ENCODE data around the gene DNASE1L1.

Gene DNASE1L1

DNA sequence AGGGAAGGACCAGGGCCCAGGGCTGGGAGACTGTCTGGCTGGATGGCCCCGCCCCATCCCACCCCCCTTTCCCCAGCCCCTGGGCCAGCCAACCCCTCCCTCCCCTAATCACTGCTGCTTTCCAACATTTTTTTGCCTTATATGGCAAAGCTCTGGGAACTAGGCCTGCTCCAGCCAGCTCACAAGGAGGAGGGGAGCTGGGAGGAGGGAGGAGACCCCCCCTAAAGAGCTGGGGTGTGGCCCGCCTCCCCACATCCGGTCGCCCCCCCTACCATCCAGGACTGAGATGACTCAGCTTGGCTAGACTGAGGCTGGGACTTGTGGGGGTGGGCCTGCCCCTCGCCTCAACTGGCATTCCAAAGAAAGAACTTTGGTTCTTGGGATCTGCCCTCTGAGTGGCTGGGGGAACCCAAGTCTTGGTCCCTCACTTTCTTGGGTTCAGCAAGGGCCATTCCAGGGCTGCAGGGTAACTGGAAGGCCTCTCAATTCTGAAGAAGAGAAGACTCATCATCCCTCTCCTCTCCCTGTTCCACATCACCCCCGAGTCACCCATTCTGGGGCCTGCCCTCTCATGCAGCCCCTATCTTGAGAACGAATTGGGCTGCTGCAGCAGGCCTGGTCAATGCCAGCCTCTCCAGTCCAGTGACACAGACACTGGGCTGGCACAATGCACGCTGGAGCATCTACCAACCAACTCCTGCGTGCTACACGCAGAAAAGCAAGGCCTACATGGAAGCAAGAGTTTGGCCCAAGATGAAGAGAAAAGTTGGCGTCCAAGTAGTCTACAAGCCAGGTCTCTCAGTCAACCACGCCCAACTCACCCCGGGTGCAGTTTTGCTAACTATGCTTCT is 39.4 kb downstream of the DNASE1L1 start:
- H3K4me1 ChIP-seq (ENCODE audit: insufficient read depth, low read length), result peaks cover 9% of the 10 kb centered on the region
- H3K4me3 ChIP-seq (ENCODE audit: low read length), result peak overlapping the region; percentile 100
- no peaks in the 10 kb centered on the region for H3K27me3 ChIP-seq (ENCODE audit: insufficient read depth, low read length)
- H2AFZ ChIP-seq (ENCODE audit: low read depth, low read length), result no peak overlapping the region
- H3K9me3 ChIP-seq (ENCODE audit: low read length), result no peaks in the 10 kb centered on the region
- peaks cover 37% of the 10 kb centered on the region for H3K36me3 ChIP-seq (ENCODE audit: insufficient read depth, low read length)

DNA sequence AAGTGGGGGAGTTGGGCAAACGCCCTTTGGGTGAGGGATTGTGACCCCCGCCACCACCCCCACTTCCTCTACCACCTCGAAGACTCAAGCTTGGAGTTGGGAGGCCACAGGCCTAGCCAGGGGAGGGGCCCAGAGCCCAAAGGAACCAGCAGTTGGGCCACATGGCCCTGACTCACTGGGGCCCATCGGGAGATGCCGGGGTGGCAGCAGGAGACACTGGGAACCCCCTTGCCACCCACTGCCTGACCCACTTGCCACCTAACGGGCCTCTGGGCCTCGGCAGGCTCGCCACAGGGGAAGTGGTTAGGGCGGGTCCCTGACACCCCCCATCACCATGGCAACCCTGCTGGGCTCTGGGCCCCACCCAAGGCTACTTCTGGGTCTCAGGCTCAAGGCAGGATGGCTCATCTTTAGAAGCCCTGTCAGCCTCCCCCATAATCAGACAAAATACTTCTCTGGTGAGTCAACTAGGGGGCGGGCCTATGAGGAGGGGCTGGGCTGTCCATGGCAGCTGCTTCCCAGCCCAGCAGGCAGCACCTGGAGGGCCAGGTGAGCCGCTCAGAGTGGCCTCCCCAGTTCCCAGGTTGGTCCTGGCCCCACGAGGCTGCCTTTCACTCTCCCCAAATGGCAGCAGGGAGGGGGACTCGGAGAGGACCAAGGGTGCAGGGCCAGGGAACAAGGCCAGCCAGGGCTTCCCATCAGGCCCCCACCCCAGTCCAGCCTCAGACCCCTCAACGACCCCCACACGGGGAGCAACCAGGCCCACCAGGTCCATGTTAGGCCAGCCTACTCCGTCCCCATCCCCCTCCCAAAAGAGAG is 40.2 kb downstream of the DNASE1L1 start:
- Histone ChIP-seq H3K9me3 (ENCODE audit: low read length) (no peaks in the 10 kb centered on the region), H3K36me3 (ENCODE audit: insufficient read depth, low read length) (peaks cover 44% of the 10 kb centered on the region), H2AFZ (ENCODE audit: low read depth, low read length) (no peak overlapping the region)

DNA sequence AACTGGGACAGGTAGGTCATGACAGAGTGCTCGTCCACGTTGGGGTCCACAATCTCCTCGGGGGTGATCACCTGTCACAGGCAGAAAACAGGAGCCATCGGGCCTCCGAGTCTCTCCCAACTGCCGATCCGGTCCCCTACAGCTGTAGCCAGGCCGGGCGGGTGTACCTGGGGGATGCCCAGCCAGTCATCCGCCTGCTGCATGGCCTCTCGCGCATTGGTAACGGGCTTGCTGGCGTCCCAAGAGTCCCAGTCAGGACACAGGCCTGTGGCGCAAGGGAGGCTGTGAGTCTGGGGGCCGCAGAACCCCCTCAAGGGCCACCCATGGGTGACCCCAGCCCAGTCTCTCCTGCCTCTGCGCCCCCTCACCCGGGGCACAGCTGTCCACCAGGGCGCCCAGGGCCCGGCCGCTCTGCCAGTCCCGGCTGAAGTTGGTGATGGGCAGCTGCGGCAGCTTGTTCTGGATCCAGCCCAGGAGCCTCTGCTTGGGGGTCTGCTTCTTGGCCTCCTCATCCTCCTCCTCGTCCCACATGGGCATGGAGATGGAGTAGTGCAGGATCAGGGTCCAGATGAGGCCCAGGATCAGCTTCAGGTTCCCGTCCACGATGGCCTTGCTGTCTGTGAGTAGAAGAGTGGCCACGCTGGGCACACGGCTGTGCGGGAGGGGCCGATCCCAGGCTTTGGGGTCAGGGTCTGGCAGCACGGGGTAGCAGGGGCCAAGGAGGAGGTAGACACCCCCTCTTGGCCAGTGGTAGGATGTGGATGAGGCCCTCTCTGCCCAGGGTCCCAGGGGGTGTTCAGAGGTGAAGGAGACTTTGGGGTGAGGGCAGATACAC is 41.4 kb downstream of the DNASE1L1 start:
- H3K4me1 ChIP-seq (ENCODE audit: insufficient read depth, low read length), result peaks cover 9% of the 10 kb centered on the region
- no peak overlapping the region for H2AFZ ChIP-seq (ENCODE audit: low read depth, low read length)
- H3K36me3 ChIP-seq (ENCODE audit: insufficient read depth, low read length), result peaks cover 50% of the 10 kb centered on the region
- H3K4me3 ChIP-seq (ENCODE audit: low read length), result peak overlapping the region; percentile 100
- no peaks in the 10 kb centered on the region for H3K9me3 ChIP-seq (ENCODE audit: low read length)
- H3K27me3 ChIP-seq (ENCODE audit: insufficient read depth, low read length), result no peaks in the 10 kb centered on the region

More for the DNA sequence above, 40.2 kb downstream of the DNASE1L1 start:
- Histone ChIP-seq H3K27me3 (ENCODE audit: insufficient read depth, low read length) (no peaks in the 10 kb centered on the region), H3K4me3 (ENCODE audit: low read length) (peak overlapping the region; percentile 100), H3K4me1 (ENCODE audit: insufficient read depth, low read length) (peaks cover 9% of the 10 kb centered on the region)

DNA sequence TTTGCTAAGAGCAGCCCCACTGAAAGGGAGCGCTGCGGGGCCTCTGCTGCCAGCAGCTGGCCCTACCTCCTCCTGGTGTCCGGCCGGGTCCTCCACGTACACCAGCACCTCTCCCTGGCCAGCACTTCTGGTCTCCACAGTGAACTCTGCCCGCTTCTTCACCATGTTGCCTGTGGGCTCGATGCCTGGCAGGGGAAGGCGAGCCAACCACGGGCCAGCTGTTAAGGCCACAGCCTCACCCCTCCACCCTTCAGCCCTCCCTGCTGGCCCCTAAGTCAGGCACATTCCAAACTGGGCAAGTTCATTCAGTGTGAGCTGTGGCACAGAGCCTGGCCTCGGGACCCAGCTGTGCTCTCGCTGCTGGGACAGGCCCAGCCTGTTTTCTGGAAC is 42.4 kb downstream of the DNASE1L1 start:
- Histone ChIP-seq H3K4me1 (ENCODE audit: insufficient read depth, low read length) (peaks cover 6% of the 10 kb centered on the region), H3K27me3 (ENCODE audit: insufficient read depth, low read length) (no peaks in the 10 kb centered on the region), H3K36me3 (ENCODE audit: insufficient read depth, low read length) (peaks cover 60% of the 10 kb centered on the region), H2AFZ (ENCODE audit: low read depth, low read length) (no peak overlapping the region), H3K4me3 (ENCODE audit: low read length) (no peak overlapping the region), H3K9me3 (ENCODE audit: low read length) (no peaks in the 10 kb centered on the region)

DNA sequence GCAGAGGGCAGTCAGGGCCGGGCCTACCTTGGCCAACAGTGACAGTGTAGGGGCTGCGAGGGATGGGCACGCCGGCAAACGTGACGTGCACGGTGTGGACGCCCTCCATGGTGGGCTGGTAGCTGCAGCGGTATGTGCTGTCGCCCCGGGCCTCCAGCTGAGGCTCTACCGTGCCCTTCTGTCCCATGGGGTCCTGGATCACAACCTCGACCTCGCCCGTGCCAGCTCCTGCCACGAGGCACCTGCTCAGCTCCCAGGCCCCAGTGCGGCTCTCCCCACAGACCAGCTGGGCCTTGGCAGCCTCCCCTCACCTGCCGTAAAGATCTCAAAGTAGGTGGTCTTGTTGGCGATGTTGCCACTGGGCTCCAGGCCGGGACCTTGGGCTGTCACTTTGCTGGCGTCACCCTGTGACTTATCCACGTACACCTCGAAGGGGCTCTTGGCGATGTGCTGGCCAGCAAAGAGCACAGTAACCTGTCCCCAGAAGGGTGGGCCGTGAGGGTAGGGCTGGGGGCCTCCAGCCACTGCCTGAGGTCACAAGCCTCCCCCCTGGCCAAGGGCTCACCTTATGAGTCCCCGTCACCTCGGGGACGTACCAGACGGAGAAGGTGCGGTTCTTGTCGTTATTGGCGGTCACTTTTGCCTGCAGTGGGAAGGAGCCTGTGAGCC is 42.9 kb downstream of the DNASE1L1 start:
- Histone ChIP-seq H3K4me1 (ENCODE audit: insufficient read depth, low read length) (peaks cover 6% of the 10 kb centered on the region), H3K9me3 (ENCODE audit: low read length) (no peaks in the 10 kb centered on the region), H3K4me3 (ENCODE audit: low read length) (no peak overlapping the region), H3K27me3 (ENCODE audit: insufficient read depth, low read length) (no peaks in the 10 kb centered on the region), H3K36me3 (ENCODE audit: insufficient read depth, low read length) (peaks cover 65% of the 10 kb centered on the region), H2AFZ (ENCODE audit: low read depth, low read length) (no peak overlapping the region)

DNA sequence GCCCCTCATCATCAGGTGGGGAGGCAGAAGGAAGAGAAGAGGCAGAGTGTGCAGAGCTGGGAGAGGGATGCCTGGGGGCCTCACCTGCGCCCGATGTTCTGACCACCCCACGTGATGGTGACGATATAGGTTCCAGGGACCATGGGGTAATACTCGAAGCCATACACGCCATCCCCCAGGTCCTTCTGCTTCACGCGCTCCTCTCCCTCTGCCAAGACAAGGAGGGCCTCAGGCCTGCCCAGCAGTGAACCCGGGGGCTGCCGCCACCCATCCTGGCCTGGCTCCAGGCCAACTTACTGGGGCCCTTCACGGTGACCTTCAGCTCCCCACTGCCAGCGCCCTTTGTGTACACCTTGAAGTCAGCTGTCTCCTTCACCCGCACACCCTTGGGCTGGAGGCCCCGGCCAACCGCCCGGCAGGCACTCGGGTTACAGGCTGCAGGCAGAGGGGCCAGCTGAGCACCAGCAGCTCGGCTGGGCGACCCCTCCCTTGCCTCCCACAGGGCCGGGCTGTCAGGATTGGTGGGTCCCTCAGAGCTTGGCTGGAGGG is 43.9 kb downstream of the DNASE1L1 start:
- Histone ChIP-seq H3K27me3 (ENCODE audit: insufficient read depth, low read length) (no peaks in the 10 kb centered on the region), H3K4me1 (ENCODE audit: insufficient read depth, low read length) (peaks cover 6% of the 10 kb centered on the region), H3K4me3 (ENCODE audit: low read length) (no peak overlapping the region), H3K36me3 (ENCODE audit: insufficient read depth, low read length) (peaks cover 71% of the 10 kb centered on the region), H2AFZ (ENCODE audit: low read depth, low read length) (no peak overlapping the region), H3K9me3 (ENCODE audit: low read length) (no peaks in the 10 kb centered on the region)

DNA sequence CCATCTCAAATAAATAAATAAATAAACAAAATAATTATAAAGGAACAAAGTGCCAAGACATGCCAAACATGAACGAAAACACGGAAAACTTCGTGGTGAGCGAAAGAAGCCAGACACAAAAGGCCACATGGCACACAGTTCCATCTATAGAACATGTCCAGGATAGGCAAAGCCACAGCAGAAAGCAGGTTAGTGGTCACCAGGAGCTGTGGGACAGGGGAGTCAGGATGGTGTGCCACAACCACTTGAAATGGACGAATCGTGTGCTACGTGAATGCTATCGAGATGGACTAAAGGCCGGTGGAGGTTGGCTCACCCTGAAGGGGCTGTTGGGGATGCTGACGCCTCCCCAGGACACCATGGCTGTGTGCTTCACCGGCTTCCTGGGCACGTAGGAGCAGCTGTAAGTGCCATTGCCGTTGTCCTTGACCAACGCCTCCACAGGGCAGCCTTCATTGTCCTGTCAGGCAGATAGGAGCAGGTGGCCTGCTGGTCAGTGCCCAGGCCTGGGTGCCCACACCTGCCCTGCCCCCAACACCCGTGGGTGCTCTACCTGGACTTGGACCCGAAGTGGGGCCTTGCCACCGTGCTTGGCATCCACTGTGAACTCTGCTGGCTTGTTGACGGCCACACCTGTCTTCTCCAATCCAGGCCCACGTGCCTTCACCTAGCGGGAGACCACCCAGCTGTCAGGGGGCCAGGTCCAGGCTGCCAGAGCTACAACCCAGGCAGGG is 45.2 kb downstream of the DNASE1L1 start:
- H2AFZ ChIP-seq (ENCODE audit: low read depth, low read length), result no peak overlapping the region
- H3K27me3 ChIP-seq (ENCODE audit: insufficient read depth, low read length), result no peaks in the 10 kb centered on the region
- H3K9me3 ChIP-seq (ENCODE audit: low read length), result no peaks in the 10 kb centered on the region
- peaks cover 6% of the 10 kb centered on the region for H3K4me1 ChIP-seq (ENCODE audit: insufficient read depth, low read length)
- H3K4me3 ChIP-seq (ENCODE audit: low read length), result no peak overlapping the region
- peaks cover 82% of the 10 kb centered on the region for H3K36me3 ChIP-seq (ENCODE audit: insufficient read depth, low read length)

DNA sequence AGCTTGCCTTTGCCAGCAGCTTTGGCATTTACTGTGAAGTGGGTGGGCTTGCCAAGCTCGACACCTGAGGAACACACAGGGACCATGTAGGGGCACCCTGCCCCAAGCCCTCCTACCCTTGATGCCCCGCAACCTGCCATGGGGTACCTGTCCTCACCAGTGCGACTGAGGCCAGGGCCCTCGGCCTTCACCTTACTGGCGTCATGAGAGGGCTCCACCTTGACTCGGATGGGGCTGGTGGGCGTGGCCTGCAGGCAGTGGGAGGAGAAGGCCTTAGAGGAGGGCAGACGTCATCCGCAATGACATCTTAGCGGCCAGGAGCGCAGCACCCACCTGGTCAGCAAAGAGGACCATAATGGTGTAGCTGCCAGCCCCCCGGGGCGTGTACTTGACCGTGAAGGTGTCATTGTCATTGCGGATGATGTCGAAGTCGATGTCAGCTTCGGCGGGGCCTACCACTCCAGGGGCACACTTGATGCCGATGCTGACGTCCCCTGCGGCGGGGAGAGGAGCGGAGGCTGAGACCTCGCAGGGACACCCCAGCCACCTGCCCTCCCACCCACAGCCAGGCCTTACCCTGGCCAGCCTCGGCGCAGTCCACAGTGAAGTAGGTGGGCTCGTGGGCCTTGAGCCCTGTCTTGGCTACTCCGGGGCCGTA is 46.8 kb downstream of the DNASE1L1 start:
- Histone ChIP-seq H3K9me3 (ENCODE audit: low read length) (no peaks in the 10 kb centered on the region), H2AFZ (ENCODE audit: low read depth, low read length) (no peak overlapping the region), H3K27me3 (ENCODE audit: insufficient read depth, low read length) (peaks cover 2% of the 10 kb centered on the region), H3K4me1 (ENCODE audit: insufficient read depth, low read length) (no peaks in the 10 kb centered on the region), H3K36me3 (ENCODE audit: insufficient read depth, low read length) (peaks cover 79% of the 10 kb centered on the region), H3K4me3 (ENCODE audit: low read length) (no peak overlapping the region)

DNA sequence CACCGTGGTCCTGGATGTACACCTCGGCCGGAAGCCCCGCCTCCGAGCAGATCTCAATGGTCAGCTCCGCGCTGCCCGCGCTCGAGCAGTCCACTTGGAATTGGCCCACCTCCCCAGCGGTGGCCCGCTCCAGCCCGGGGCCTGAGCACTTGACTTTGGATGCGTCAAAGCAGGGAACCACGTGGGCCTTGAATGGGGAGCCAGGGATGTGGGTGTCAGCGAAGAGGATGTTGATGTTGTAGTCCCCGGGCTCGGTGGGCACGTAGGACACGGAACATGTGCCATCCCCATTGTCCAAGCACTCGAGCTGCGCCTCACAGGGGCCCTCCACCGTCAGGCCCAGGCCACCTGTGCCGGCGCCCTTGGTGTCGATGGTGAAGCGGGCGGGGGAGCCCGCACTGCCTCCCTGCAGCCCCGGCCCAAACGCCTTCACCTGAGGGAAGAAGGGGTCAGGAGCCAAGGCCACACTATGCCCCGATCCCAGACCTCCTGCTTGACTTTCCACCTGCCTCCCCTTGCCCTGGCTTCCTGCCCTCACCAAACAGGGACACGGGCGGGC is 48.8 kb downstream of the DNASE1L1 start:
- Histone ChIP-seq H3K4me1 (ENCODE audit: insufficient read depth, low read length) (no peaks in the 10 kb centered on the region), H3K4me3 (ENCODE audit: low read length) (no peak overlapping the region), H3K36me3 (ENCODE audit: insufficient read depth, low read length) (peaks cover 76% of the 10 kb centered on the region), H2AFZ (ENCODE audit: low read depth, low read length) (no peak overlapping the region), H3K9me3 (ENCODE audit: low read length) (no peaks in the 10 kb centered on the region), H3K27me3 (ENCODE audit: insufficient read depth, low read length) (peaks cover 2% of the 10 kb centered on the region)

DNA sequence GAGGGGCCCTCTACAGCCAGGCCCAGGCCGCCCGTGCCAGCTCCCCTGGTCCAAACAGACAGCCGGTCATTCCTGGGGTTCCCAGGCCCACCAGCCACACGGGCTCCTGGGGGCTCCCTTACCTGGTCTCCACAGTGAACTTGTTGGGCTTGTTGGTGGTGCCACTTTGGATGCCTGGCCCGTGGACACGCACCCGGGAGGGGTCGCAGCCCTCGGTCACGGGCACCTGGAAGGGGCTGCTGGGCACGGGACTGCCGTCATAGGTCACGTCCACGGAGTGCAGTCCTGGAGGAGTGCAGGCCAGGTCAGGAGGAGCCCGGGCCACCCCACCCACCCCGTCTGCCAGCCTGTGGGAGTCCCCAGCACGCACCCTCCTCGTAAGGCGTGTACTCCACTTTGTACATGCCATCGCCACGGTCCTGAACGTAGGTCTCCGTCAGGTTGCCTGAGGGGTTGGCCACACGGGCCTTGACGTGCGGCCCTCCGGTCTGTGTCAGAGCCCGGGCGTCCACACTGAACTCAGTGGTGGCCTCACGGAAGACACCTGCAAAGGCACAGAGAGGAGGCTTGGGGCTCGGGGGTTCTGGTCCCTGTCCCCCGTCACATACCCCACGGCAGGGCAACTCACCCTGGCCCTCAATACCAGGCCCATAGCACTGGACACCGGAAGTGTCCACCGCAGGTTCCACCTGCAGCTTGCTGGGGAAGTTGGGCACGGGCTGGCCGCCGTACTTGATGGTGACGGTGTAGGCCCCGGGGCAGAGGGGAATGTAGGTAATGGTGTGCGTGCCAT is 49.5 kb downstream of the DNASE1L1 start:
- Histone ChIP-seq H3K27me3 (ENCODE audit: insufficient read depth, low read length) (peaks cover 2% of the 10 kb centered on the region), H3K4me3 (ENCODE audit: low read length) (no peak overlapping the region), H3K4me1 (ENCODE audit: insufficient read depth, low read length) (no peaks in the 10 kb centered on the region), H2AFZ (ENCODE audit: low read depth, low read length) (no peak overlapping the region), H3K36me3 (ENCODE audit: insufficient read depth, low read length) (peaks cover 71% of the 10 kb centered on the region), H3K9me3 (ENCODE audit: low read length) (no peaks in the 10 kb centered on the region)

DNA sequence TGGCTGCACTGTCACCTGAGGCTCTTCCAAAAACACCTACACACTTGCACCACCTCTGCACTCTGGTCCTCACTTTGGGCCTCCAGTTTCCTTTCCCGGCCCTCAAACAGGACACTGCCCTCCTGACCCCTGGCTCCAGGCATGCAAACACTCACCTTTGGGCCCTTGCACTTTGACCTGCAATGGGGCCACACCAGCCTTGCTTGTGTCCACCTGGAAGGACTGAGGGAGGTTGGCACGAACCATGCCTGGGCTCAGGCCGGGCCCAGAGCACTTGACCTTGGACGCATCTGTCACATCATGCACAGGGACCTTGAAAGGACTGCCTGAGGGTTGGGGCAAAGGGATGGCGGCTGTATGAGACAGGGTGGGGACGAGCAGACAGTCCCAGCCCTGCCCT is 50.2 kb downstream of the DNASE1L1 start:
- Histone ChIP-seq H3K4me3 (ENCODE audit: low read length) (no peak overlapping the region), H3K36me3 (ENCODE audit: insufficient read depth, low read length) (peaks cover 70% of the 10 kb centered on the region), H3K4me1 (ENCODE audit: insufficient read depth, low read length) (no peaks in the 10 kb centered on the region), H3K27me3 (ENCODE audit: insufficient read depth, low read length) (peaks cover 2% of the 10 kb centered on the region), H2AFZ (ENCODE audit: low read depth, low read length) (no peak overlapping the region), H3K9me3 (ENCODE audit: low read length) (no peaks in the 10 kb centered on the region)
